K562 (cell line): ENCODE results near the gene CHPF2. TPM values are rescaled to one million over a fixed set of nuclear protein-coding genes. Genes with fewer than 3 reads are reported as not detected.

ENCODE experiments used
- CREM ChIP-seq: IDR thresholded peaks from 2 replicates; pipeline ENCODE4 v1.6.1; 2014; ENCODE audit warnings: antibody characterized with exemption, low read depth
- E2F3 ChIP-seq: fragments of 250-450 bp; sonication (Bioruptor Pico); IDR thresholded peaks from 2 replicates; pipeline ENCODE4 v1.4.0; 2020; ENCODE audit warnings: mild to moderate bottlenecking
- HDAC8 ChIP-seq: fragments of 450-650 bp; IDR thresholded peaks from 2 replicates; pipeline ENCODE4 v1.6.1; 2016; ENCODE audit warnings: mild to moderate bottlenecking, missing genetic modification characterization, moderate library complexity, missing compliant biosample characterization
- NR2F6 ChIP-seq: fragments of 450-650 bp; formaldehyde crosslinking; IDR thresholded peaks from 2 replicates; pipeline ENCODE4 v1.4.0; 2020; ENCODE audit warnings: mild to moderate bottlenecking
- PHF20 ChIP-seq: fragments of 450-650 bp; IDR thresholded peaks from 2 replicates; pipeline ENCODE4 v1.6.1; 2018; ENCODE audit not compliant: partially characterized antibody
- POLR2A ChIP-seq: fragments of 450-650 bp; conservative IDR thresholded peaks from 2 replicates; pipeline ENCODE4 v1.6.1; 2016
- POLR2B ChIP-seq: fragments of 450-650 bp; IDR thresholded peaks from 2 replicates; pipeline ENCODE4 v1.6.1; 2018; ENCODE audit warnings: low read depth; ENCODE audit not compliant: partially characterized antibody
- PYGO2 ChIP-seq: fragments of 450-650 bp; IDR thresholded peaks from 2 replicates; pipeline ENCODE4 v1.6.1; 2016; ENCODE audit warnings: mild to moderate bottlenecking, missing genetic modification characterization, moderate library complexity, missing compliant biosample characterization
- RUNX1 ChIP-seq: sonication (generic); IDR thresholded peaks from 2 replicates; pipeline ENCODE4 v1.6.1; 2016; ENCODE audit warnings: antibody characterized with exemption, low read depth
- SIRT6 ChIP-seq: IDR thresholded peaks from one replicate; pipeline ENCODE4 v1.6.1; 2012; ENCODE audit warnings: low read depth, mild to moderate bottlenecking, control low read depth, inconsistent platforms, low read length, moderate library complexity
- SOX6 ChIP-seq: fragments of 450-650 bp; IDR thresholded peaks from 2 replicates; pipeline ENCODE4 v1.6.1; 2014; ENCODE audit warnings: mild to moderate bottlenecking
- SREBF1 ChIP-seq: fragments of 150-350 bp; IDR thresholded peaks from 2 replicates; pipeline ENCODE4 v1.6.1; 2014; ENCODE audit warnings: antibody characterized with exemption, low read depth, low read length, borderline replicate concordance
- TAF1 ChIP-seq: IDR thresholded peaks from 2 replicates; pipeline ENCODE4 v1.6.1; 2011; ENCODE audit warnings: mild to moderate bottlenecking, low read length, moderate library complexity; ENCODE audit not compliant: insufficient read depth, control insufficient read depth, severe bottlenecking; ENCODE audit errors: extremely low read depth
- WHSC1 ChIP-seq: IDR thresholded peaks from one replicate; pipeline ENCODE4 v1.6.1; 2012; ENCODE audit warnings: low read length, control low read depth, inconsistent platforms
- XRCC3 ChIP-seq: fragments of 450-650 bp; IDR thresholded peaks from 2 replicates; pipeline ENCODE4 v1.6.1; 2017; ENCODE audit warnings: mild to moderate bottlenecking, moderate library complexity
- ZNF175 ChIP-seq: fragments of 200-800 bp; sonication (Bioruptor generic); IDR thresholded peaks from 2 replicates; pipeline ENCODE4 v1.6.1; 2016; ENCODE audit warnings: low read depth, mild to moderate bottlenecking, missing genetic modification characterization, missing compliant biosample characterization
- ZNF445 ChIP-seq: fragments of 250-450 bp; sonication (Bioruptor Pico); IDR thresholded peaks from 2 replicates; pipeline ENCODE4 v1.4.0; 2020; ENCODE audit warnings: low read depth, mild to moderate bottlenecking, moderate library complexity
- ZNF695 ChIP-seq: fragments of 450-650 bp; formaldehyde crosslinking; IDR thresholded peaks from 2 replicates; pipeline ENCODE4 v1.4.0; 2020; ENCODE audit warnings: mild to moderate bottlenecking, moderate library complexity
- ZNF76 ChIP-seq: fragments of 250-450 bp; sonication (Bioruptor Pico); IDR thresholded peaks from 2 replicates; pipeline ENCODE4 v1.4.0; 2020; ENCODE audit warnings: mild to moderate bottlenecking, moderate library complexity, borderline replicate concordance
- polyA plus RNA-seq, 8 experiments: library from polyadenylated mRNA; depleted of rRNA in 4 of 8; stranded (reverse) in 5 of 8; unstranded in 3 of 8; fragments of >200 nt; fragmentation: Nextera tagmentation in 2 of 8; fragmentation: Illumina TruSeq in 1 of 8; extraction: Ambion mirVana in 2 of 8; extraction: Trizol in 1 of 8; gene quantifications; 2 replicates each; pipeline versions ENCODE4 v1.2.1 to v1.2.3, GENCODE V29; 2011 to 2014; ENCODE audit warnings: inconsistent platforms in 1 of 8, missing spikeins in 1 of 8
- total RNA-seq, 7 experiments: library from RNA; depleted of rRNA in 6 of 7; stranded (reverse); fragments of >200 nt in 6 of 7; fragmentation: Illumina TruSeq in 2 of 7; extraction: Trizol in 2 of 7; gene quantifications; 2 replicates each; pipeline versions ENCODE4 v1.2.1 to v1.2.3, GENCODE V29; 2011 to 2021; ENCODE audit warnings: low replicate concordance in 1 of 7
- TF ChIP-seq, protein P1 (sequence below): fragments of 250-450 bp; sonication (Bioruptor Pico); IDR thresholded peaks from 2 replicates; pipeline ENCODE4 v1.4.0; 2020; ENCODE audit warnings: borderline replicate concordance
- TF ChIP-seq, protein P2 (sequence below): sonication (generic); formaldehyde crosslinking; IDR thresholded peaks from 2 replicates; pipeline ENCODE4 v1.8.0; 2022; ENCODE audit warnings: mild to moderate bottlenecking, missing genetic modification reagents
- TF ChIP-seq, protein P3 (sequence below): fragments of 250-450 bp; sonication (Bioruptor Pico); IDR thresholded peaks from 2 replicates; pipeline ENCODE4 v1.4.0; 2020

The CHPF2 gene
- total and polyA plus RNA-seq, 9 of the 15 experiments (the other 6 are each of a cell fraction or from before 2014, with no cell fraction given), result 0.08 to 32.8 (median 10.5) TPM

DNA sequence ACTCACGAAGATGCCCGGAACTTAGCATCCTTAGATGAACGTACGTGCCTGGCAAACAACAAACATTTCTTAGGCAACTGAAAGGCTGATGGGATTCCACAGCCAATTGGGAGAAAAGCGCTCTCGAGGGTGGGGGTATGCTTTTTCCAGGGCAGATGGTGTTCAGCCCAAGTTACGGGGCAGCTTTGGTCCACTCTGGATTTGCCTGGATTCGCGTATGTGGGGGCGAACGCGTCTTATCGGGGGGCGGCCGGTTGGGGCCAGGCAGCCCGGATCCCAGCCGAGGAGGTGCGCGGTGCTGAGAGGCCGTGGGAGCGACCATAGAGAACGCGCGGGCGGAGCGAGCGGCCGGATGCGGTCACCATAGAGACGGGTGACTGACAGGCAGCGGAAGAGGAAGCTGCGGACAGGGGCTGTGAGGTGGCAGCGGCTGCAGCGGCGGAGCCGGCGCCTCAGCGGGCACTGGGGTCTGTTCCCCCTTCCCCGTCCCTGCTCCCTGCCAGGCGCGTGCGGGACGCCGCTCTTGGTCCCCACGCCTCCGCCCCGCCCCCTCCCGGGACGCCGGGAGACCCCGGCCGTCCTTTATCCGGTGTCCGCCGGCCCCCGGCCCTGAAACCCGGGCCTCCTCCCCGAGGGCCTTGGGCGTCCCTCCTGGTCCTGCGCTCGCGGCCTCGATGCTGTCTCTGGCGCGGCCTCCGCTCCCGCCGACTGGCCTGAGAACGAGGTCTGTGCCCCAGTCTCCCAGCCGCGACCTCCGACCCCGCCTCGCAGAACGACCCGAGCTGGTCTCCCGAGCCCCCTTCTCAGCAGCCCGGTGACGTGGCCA lies at the start of gene CHPF2 (continued):
- TF ChIP-seq ZNF76, result no peak
- TF ChIP-seq PYGO2, result no peak
- TF ChIP-seq HDAC8 (tag), result no peak
- TF ChIP-seq RUNX1, result peak; percentile 18; the same call in 1 of the 2 replicates
- TF ChIP-seq, protein P1, sequence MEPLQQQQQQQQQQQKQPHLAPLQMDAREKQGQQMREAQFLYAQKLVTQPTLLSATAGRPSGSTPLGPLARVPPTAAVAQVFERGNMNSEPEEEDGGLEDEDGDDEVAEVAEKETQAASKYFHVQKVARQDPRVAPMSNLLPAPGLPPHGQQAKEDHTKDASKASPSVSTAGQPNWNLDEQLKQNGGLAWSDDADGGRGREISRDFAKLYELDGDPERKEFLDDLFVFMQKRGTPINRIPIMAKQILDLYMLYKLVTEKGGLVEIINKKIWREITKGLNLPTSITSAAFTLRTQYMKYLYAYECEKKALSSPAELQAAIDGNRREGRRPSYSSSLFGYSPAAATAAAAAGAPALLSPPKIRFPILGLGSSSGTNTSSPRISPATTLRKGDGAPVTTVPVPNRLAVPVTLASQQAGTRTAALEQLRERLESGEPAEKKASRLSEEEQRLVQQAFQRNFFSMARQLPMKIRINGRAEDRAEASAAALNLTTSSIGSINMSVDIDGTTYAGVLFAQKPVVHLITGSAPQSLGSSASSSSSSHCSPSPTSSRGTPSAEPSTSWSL (CRISPR knock-in tag), result no peak
- no peak for TF ChIP-seq ZNF695 (CRISPR knock-in tag)
- peak; percentile 24; the same call in 1 of the 2 replicates for TF ChIP-seq E2F3 (CRISPR knock-in tag)
- TF ChIP-seq ZNF445, result no peak
- TF ChIP-seq WHSC1, result no peak
- TF ChIP-seq XRCC3, result no peak
- TF ChIP-seq SIRT6, result no peak
- TF ChIP-seq, protein P2, sequence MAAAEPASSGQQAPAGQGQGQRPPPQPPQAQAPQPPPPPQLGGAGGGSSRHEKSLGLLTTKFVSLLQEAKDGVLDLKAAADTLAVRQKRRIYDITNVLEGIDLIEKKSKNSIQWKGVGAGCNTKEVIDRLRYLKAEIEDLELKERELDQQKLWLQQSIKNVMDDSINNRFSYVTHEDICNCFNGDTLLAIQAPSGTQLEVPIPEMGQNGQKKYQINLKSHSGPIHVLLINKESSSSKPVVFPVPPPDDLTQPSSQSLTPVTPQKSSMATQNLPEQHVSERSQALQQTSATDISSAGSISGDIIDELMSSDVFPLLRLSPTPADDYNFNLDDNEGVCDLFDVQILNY (CRISPR knock-in tag), result no peak
- peak; percentile 79 for TF ChIP-seq POLR2B
- TF ChIP-seq, protein P3, sequence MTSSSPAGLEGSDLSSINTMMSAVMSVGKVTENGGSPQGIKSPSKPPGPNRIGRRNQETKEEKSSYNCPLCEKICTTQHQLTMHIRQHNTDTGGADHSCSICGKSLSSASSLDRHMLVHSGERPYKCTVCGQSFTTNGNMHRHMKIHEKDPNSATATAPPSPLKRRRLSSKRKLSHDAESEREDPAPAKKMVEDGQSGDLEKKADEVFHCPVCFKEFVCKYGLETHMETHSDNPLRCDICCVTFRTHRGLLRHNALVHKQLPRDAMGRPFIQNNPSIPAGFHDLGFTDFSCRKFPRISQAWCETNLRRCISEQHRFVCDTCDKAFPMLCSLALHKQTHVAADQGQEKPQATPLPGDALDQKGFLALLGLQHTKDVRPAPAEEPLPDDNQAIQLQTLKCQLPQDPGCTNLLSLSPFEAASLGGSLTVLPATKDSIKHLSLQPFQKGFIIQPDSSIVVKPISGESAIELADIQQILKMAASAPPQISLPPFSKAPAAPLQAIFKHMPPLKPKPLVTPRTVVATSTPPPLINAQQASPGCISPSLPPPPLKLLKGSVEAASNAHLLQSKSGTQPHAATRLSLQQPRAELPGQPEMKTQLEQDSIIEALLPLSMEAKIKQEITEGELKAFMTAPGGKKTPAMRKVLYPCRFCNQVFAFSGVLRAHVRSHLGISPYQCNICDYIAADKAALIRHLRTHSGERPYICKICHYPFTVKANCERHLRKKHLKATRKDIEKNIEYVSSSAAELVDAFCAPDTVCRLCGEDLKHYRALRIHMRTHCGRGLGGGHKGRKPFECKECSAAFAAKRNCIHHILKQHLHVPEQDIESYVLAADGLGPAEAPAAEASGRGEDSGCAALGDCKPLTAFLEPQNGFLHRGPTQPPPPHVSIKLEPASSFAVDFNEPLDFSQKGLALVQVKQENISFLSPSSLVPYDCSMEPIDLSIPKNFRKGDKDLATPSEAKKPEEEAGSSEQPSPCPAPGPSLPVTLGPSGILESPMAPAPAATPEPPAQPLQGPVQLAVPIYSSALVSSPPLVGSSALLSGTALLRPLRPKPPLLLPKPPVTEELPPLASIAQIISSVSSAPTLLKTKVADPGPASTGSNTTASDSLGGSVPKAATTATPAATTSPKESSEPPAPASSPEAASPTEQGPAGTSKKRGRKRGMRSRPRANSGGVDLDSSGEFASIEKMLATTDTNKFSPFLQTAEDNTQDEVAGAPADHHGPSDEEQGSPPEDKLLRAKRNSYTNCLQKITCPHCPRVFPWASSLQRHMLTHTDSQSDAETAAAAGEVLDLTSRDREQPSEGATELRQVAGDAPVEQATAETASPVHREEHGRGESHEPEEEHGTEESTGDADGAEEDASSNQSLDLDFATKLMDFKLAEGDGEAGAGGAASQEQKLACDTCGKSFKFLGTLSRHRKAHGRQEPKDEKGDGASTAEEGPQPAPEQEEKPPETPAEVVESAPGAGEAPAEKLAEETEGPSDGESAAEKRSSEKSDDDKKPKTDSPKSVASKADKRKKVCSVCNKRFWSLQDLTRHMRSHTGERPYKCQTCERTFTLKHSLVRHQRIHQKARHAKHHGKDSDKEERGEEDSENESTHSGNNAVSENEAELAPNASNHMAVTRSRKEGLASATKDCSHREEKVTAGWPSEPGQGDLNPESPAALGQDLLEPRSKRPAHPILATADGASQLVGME (CRISPR knock-in tag), result peak; percentile 98
- peak; percentile 81 for TF ChIP-seq POLR2A
- TF ChIP-seq NR2F6, result no peak
- TF ChIP-seq TAF1, result peak; percentile 75
- TF ChIP-seq ZNF175, result no peak
- TF ChIP-seq PHF20, result peak; percentile 60
- no peak for TF ChIP-seq SREBF1
- peak; percentile 56; the same call in 1 of the 2 replicates for TF ChIP-seq SOX6
- TF ChIP-seq CREM, result peak; percentile 79
